ENCODE data around the gene DLGAP1. TPM values are rescaled to one million over a fixed set of nuclear protein-coding genes. Genes with fewer than 3 reads are reported as not detected.
"Not testable (repeated sequence)": the region's sequence is repeated elsewhere in the genome, so short reads cannot be mapped to it uniquely, and the experiment has no call there.

Gene DLGAP1
- polyA plus RNA-seq, 4 donors = 0.22 to 0.47 TPM; not detected in 2

GRCh38 chr18:3610813-3611212 is 844.3 kb downstream of the DLGAP1 start:
- no peaks in the 10 kb centered on the region for H3K9me3 ChIP-seq (ENCODE audit: control insufficient read depth in 2 of 2, insufficient read depth in 1 of 2, low read depth in 1 of 2, low read length in 1 of 2)

GRCh38 chr18:3610188-3610708 is 844.9 kb downstream of the DLGAP1 start:
- Histone ChIP-seq H3K36me3 (ENCODE audit: control insufficient read depth in 3 of 3, insufficient read depth in 2 of 3, low read depth in 1 of 3, low read length in 3 of 3) (no peaks in the 10 kb centered on the region), H3K4me1 (ENCODE audit: control insufficient read depth in 3 of 3, insufficient read depth in 2 of 3, low read depth in 1 of 3, low read length in 2 of 3) (peaks cover 0 to 11% (median 2%) of the 10 kb centered on the region in 3 donors), H3K4me3 (ENCODE audit: low read depth in 1 of 3, low read length in 3 of 3) (no peak overlapping the region), H3K9me3 (ENCODE audit: control insufficient read depth in 2 of 2, insufficient read depth in 1 of 2, low read depth in 1 of 2, low read length in 1 of 2) (no peaks in the 10 kb centered on the region), H3K27ac (ENCODE audit: low read depth in 1 of 3, low read length in 2 of 3) (no peak overlapping the region), H3K27me3 (ENCODE audit: control insufficient read depth in 3 of 3, insufficient read depth in 3 of 3, low read length in 3 of 3) (no peaks in the 10 kb centered on the region)
- WGBS, 3 donors = 87 to 94% (median 93%) methylated on average over 2 of the region's 2 CpGs
- no peak for DNase-seq
- no peak for FAIRE-seq

More at GRCh38 chr18:3610813-3611212, 844.3 kb downstream of the DLGAP1 start:
- FAIRE-seq (no peak), DNase-seq (no peak)
- Histone ChIP-seq H3K27ac (ENCODE audit: low read depth in 1 of 3, low read length in 2 of 3) (no peak overlapping the region), H3K36me3 (ENCODE audit: control insufficient read depth in 3 of 3, insufficient read depth in 2 of 3, low read depth in 1 of 3, low read length in 3 of 3) (no peaks in the 10 kb centered on the region), H3K4me1 (ENCODE audit: control insufficient read depth in 3 of 3, insufficient read depth in 2 of 3, low read depth in 1 of 3, low read length in 2 of 3) (peaks cover 0 to 11% (median 3%) of the 10 kb centered on the region in 3 donors), H3K27me3 (ENCODE audit: control insufficient read depth in 3 of 3, insufficient read depth in 3 of 3, low read length in 3 of 3) (no peaks in the 10 kb centered on the region), H3K4me3 (ENCODE audit: low read depth in 1 of 3, low read length in 3 of 3) (no peak overlapping the region)
- WGBS, 3 donors = 86% methylated on average over 6 of the region's 6 CpGs

GRCh38 chr18:3608488-3608887 is 846.6 kb downstream of the DLGAP1 start:
- Histone ChIP-seq H3K4me1 (ENCODE audit: control insufficient read depth in 3 of 3, insufficient read depth in 2 of 3, low read depth in 1 of 3, low read length in 2 of 3) (peaks cover 5 to 27% (median 5%) of the 10 kb centered on the region in 3 donors), H3K27me3 (ENCODE audit: control insufficient read depth in 3 of 3, insufficient read depth in 3 of 3, low read length in 3 of 3) (no peaks in the 10 kb centered on the region), H3K9me3 (ENCODE audit: control insufficient read depth in 2 of 2, insufficient read depth in 1 of 2, low read depth in 1 of 2, low read length in 1 of 2) (no peaks in the 10 kb centered on the region), H3K27ac (ENCODE audit: low read depth in 1 of 3, low read length in 2 of 3) (no peak overlapping the region), H3K4me3 (ENCODE audit: low read depth in 1 of 3, low read length in 3 of 3) (no peak overlapping the region), H3K36me3 (ENCODE audit: control insufficient read depth in 3 of 3, insufficient read depth in 2 of 3, low read depth in 1 of 3, low read length in 3 of 3) (no peaks in the 10 kb centered on the region)
- WGBS, 3 donors = 87 to 93% (median 93%) methylated on average over 4 of the region's 4 CpGs
- FAIRE-seq (no peak), DNase-seq (no peak)

GRCh38 chr18:3608099-3608453 is 847.0 kb downstream of the DLGAP1 start:
- H3K4me1 ChIP-seq (ENCODE audit: control insufficient read depth in 3 of 3, insufficient read depth in 2 of 3, low read depth in 1 of 3, low read length in 2 of 3) = peaks cover 5 to 27% (median 5%) of the 10 kb centered on the region in 3 donors
- H3K27ac ChIP-seq (ENCODE audit: low read depth in 1 of 3, low read length in 2 of 3); DNase-seq; H3K27me3 ChIP-seq (ENCODE audit: control insufficient read depth in 3 of 3, insufficient read depth in 3 of 3, low read length in 3 of 3); H3K4me3 ChIP-seq (ENCODE audit: low read depth in 1 of 3, low read length in 3 of 3); H3K9me3 ChIP-seq (ENCODE audit: control insufficient read depth in 2 of 2, insufficient read depth in 1 of 2, low read depth in 1 of 2, low read length in 1 of 2); H3K36me3 ChIP-seq (ENCODE audit: control insufficient read depth in 3 of 3, insufficient read depth in 2 of 3, low read depth in 1 of 3, low read length in 3 of 3); FAIRE-seq: not testable (repeated sequence)
- WGBS, 3 donors = 86 to 97% (median 93%) methylated on average over 7 to 8 of the region's 8 CpGs

GRCh38 chr18:3607309-3608098 is 847.6 kb downstream of the DLGAP1 start:
- FAIRE-seq (no peak), DNase-seq (peak; percentile 38 to 41)
- H3K9me3 ChIP-seq (ENCODE audit: control insufficient read depth in 2 of 2, insufficient read depth in 1 of 2, low read depth in 1 of 2, low read length in 1 of 2) = no peaks in the 10 kb centered on the region
- H3K27me3 ChIP-seq (ENCODE audit: control insufficient read depth in 3 of 3, insufficient read depth in 3 of 3, low read length in 3 of 3) = no peaks in the 10 kb centered on the region
- H3K4me3 ChIP-seq (ENCODE audit: low read depth in 1 of 3, low read length in 3 of 3) = no peak overlapping the region
- peak overlapping the region in 1 of 3 donors; percentile 45 for H3K27ac ChIP-seq (ENCODE audit: low read depth in 1 of 3, low read length in 2 of 3)
- WGBS, 3 donors = 60 to 74% (median 70%) methylated on average over 8 of the region's 8 CpGs
- H3K4me1 ChIP-seq (ENCODE audit: control insufficient read depth in 3 of 3, insufficient read depth in 2 of 3, low read depth in 1 of 3, low read length in 2 of 3) = peaks cover 5 to 27% (median 5%) of the 10 kb centered on the region in 3 donors
- H3K36me3 ChIP-seq (ENCODE audit: control insufficient read depth in 3 of 3, insufficient read depth in 2 of 3, low read depth in 1 of 3, low read length in 3 of 3) = no peaks in the 10 kb centered on the region

- not testable (repeated sequence) for H3K27me3 ChIP-seq (ENCODE audit: control insufficient read depth in 3 of 3, insufficient read depth in 3 of 3, low read length in 3 of 3); H3K36me3 ChIP-seq (ENCODE audit: control insufficient read depth in 3 of 3, insufficient read depth in 2 of 3, low read depth in 1 of 3, low read length in 3 of 3); DNase-seq; H3K27ac ChIP-seq (ENCODE audit: low read depth in 1 of 3, low read length in 2 of 3); FAIRE-seq; H3K4me3 ChIP-seq (ENCODE audit: low read depth in 1 of 3, low read length in 3 of 3); H3K9me3 ChIP-seq (ENCODE audit: control insufficient read depth in 2 of 2, insufficient read depth in 1 of 2, low read depth in 1 of 2, low read length in 1 of 2)
- 72 to 85% (median 79%) methylated on average over 10 of the region's 10 CpGs for WGBS, 3 donors
- peaks cover 5 to 27% (median 7%) of the 10 kb centered on the region in 3 donors for H3K4me1 ChIP-seq (ENCODE audit: control insufficient read depth in 3 of 3, insufficient read depth in 2 of 3, low read depth in 1 of 3, low read length in 2 of 3)
These were observed 848.2 kb downstream of the DLGAP1 start for GRCh38 chr18:3606863-3607262.

- H3K9me3 ChIP-seq (ENCODE audit: control insufficient read depth in 2 of 2, insufficient read depth in 1 of 2, low read depth in 1 of 2, low read length in 1 of 2) = no peaks in the 10 kb centered on the region
- FAIRE-seq (no peak), DNase-seq (peak; percentile 47)
- WGBS, 3 donors = 2 to 4% (median 4%) methylated on average over 9 of the region's 9 CpGs
- H3K36me3 ChIP-seq (ENCODE audit: control insufficient read depth in 3 of 3, insufficient read depth in 2 of 3, low read depth in 1 of 3, low read length in 3 of 3) = no peaks in the 10 kb centered on the region
- H3K4me3 ChIP-seq (ENCODE audit: low read depth in 1 of 3, low read length in 3 of 3) = peak overlapping the region in 2 of 3 donors; percentile 18 to 32
- H3K27ac ChIP-seq (ENCODE audit: low read depth in 1 of 3, low read length in 2 of 3) = peak overlapping the region; percentile 85 to 93 (median 93)
- H3K4me1 ChIP-seq (ENCODE audit: control insufficient read depth in 3 of 3, insufficient read depth in 2 of 3, low read depth in 1 of 3, low read length in 2 of 3) = peaks cover 5 to 27% (median 8%) of the 10 kb centered on the region in 3 donors
- H3K27me3 ChIP-seq (ENCODE audit: control insufficient read depth in 3 of 3, insufficient read depth in 3 of 3, low read length in 3 of 3) = no peaks in the 10 kb centered on the region
These were observed 849.1 kb downstream of the DLGAP1 start for GRCh38 chr18:3605954-3606443.

- no peaks in the 10 kb centered on the region for H3K9me3 ChIP-seq (ENCODE audit: control insufficient read depth in 2 of 2, insufficient read depth in 1 of 2, low read depth in 1 of 2, low read length in 1 of 2)
- FAIRE-seq = no peak
- peaks cover 5 to 27% (median 8%) of the 10 kb centered on the region in 3 donors for H3K4me1 ChIP-seq (ENCODE audit: control insufficient read depth in 3 of 3, insufficient read depth in 2 of 3, low read depth in 1 of 3, low read length in 2 of 3)
- peak in 1 of 2 donors; percentile 36 for DNase-seq
- H3K4me3 ChIP-seq (ENCODE audit: low read depth in 1 of 3, low read length in 3 of 3) = peak overlapping the region in 2 of 3 donors; percentile 32 to 35
- no peaks in the 10 kb centered on the region for H3K27me3 ChIP-seq (ENCODE audit: control insufficient read depth in 3 of 3, insufficient read depth in 3 of 3, low read length in 3 of 3)
- peak overlapping the region; percentile 85 to 93 (median 93) for H3K27ac ChIP-seq (ENCODE audit: low read depth in 1 of 3, low read length in 2 of 3)
- H3K36me3 ChIP-seq (ENCODE audit: control insufficient read depth in 3 of 3, insufficient read depth in 2 of 3, low read depth in 1 of 3, low read length in 3 of 3) = no peaks in the 10 kb centered on the region
- WGBS, 3 donors = 5 to 7% (median 5%) methylated on average over 5 of the region's 5 CpGs
These were observed 849.6 kb downstream of the DLGAP1 start for GRCh38 chr18:3605486-3605952.
